ENCODE results near the gene SMAD9. TPM values are rescaled to one million over a fixed set of nuclear protein-coding genes. Genes with fewer than 3 reads are reported as not detected.

The SMAD9 gene
- total and polyA plus RNA-seq, 2 of the 4 experiments (the other 2 are of a cell fraction), result 3.2 to 4.8 TPM

- peaks cover 9% of the 10 kb centered on the region for H3K4me1 ChIP-seq (ENCODE audit: control insufficient read depth, insufficient read depth, low read length)
- in situ Hi-C loops (cut with MboI; ENCODE audit: low sequenced_read_pairs), result no loop called here
- H3K9me3 ChIP-seq (ENCODE audit: control insufficient read depth, insufficient read depth, low read length), result no peaks in the 10 kb centered on the region
- H4K20me1 ChIP-seq (ENCODE audit: insufficient read depth, low read length), result no peaks in the 10 kb centered on the region
- no peak overlapping the region for H3K4me3 ChIP-seq (ENCODE audit: insufficient read depth, low read depth, low read length)
- peaks cover 25 to 41% of the 10 kb centered on the region in 2 experiments for H3K79me1 ChIP-seq (ENCODE audit: low read depth in 1 of 2, low read length in 2 of 2)
- no TSS peak for BruUV-seq (replicated peaks)
- H2BK15ac ChIP-seq (ENCODE audit: low read depth, low read length), result no peak overlapping the region
- peaks cover 9% of the 10 kb centered on the region; the same call in 1 of the 2 replicates for H3K36me3 ChIP-seq (ENCODE audit: control insufficient read depth, insufficient read depth, low read length)
- H2AK5ac ChIP-seq (ENCODE audit: low read depth, low read length), result no peak overlapping the region
- H3K23ac ChIP-seq (ENCODE audit: low read depth, low read length), result no peak overlapping the region
- H4K8ac ChIP-seq (ENCODE audit: low read depth in 2 of 2, low read length in 2 of 2), result 0 out of 4 replicates have a peak overlapping the region, but pooled peaks of 1 of the 2 experiments have one; percentile 15
- ChIA-PET POLR2A (ENCODE audit: unreplicated experiment) (no interaction called here), CTCF (interaction anchor here (0.7 kb wide), 1 partner anchor 99 kb away, joined by 3 read pairs; no protein-coding TSS in a partner anchor)
- no peak for DNase-seq
- no peak overlapping the region for H3K27ac ChIP-seq (ENCODE audit: insufficient read depth, low read length)
- H2AK9ac ChIP-seq (replicated peaks; ENCODE audit: low read depth, low read length, poor library complexity), result no peak overlapping the region
- no peak overlapping the region for H3K9ac ChIP-seq (ENCODE audit: low read depth, low read length)
- intact Hi-C loops (cut with micrococcal nuclease), result loop anchor here (5.0 kb wide), 1 partner anchor 34 kb away; no protein-coding TSS in a partner anchor
- H2BK20ac ChIP-seq (ENCODE audit: low read depth, low read length), result no peak overlapping the region
- H3K14ac ChIP-seq (replicated peaks; ENCODE audit: low read depth, low read length), result 0 out of 2 replicates have a peak overlapping the region, but pooled peaks have one; percentile 14
- H3K9me1 ChIP-seq (ENCODE audit: insufficient read depth, low read length), result peaks cover 13% of the 10 kb centered on the region
- no peaks in the 10 kb centered on the region for H3K27me3 ChIP-seq (ENCODE audit: control insufficient read depth, insufficient read depth, low read length)
- no peak for TF ChIP-seq FOS (IDR thresholded peaks at IDR 0.05; ENCODE audit: low read depth, low read length)
- TF ChIP-seq NFE2L2 (IDR thresholded peaks at IDR 0.05; ENCODE audit: low read depth, low read length), result no peak
- TF ChIP-seq SMC3 (IDR thresholded peaks at IDR 0.05; ENCODE audit: low read depth, low read length), result no peak
- TF ChIP-seq MAZ (IDR thresholded peaks at IDR 0.05; ENCODE audit: borderline replicate concordance, low read depth, low read length), result no peak
- no peak for TF ChIP-seq CTCF (conservative IDR thresholded peaks at IDR 0.05; ENCODE audit: low read depth, low read length)
- no peak for TF ChIP-seq RAD21 (IDR thresholded peaks at IDR 0.05; ENCODE audit: low read length)
- no peak for TF ChIP-seq CEBPB (IDR thresholded peaks at IDR 0.05; ENCODE audit: low read depth, low read length)
- no peak for TF ChIP-seq POLR2A (IDR thresholded peaks at IDR 0.05; ENCODE audit: low read depth, low read length)
- TF ChIP-seq ELK1 (IDR thresholded peaks at IDR 0.05; ENCODE audit: borderline replicate concordance, low read depth, low read length), result no peak
- no peak for TF ChIP-seq RCOR1 (IDR thresholded peaks at IDR 0.05; ENCODE audit: insufficient replicate concordance, low read length)
- no peak for TF ChIP-seq CHD1 (IDR thresholded peaks at IDR 0.05; ENCODE audit: low read depth, low read length)
- no peak for TF ChIP-seq MXI1 (IDR thresholded peaks at IDR 0.05; ENCODE audit: borderline replicate concordance, low read depth, low read length)
- no peak for TF ChIP-seq MAFK (IDR thresholded peaks at IDR 0.05; ENCODE audit: low read depth, low read length)
- no peak for TF ChIP-seq RFX5 (IDR thresholded peaks at IDR 0.05; ENCODE audit: low read depth, low read length)
- WGBS, 2 experiments (ENCODE audit: extremely low coverage in 2 of 2, insufficient read length in 1 of 2), result no CpG with 5 or more reads among the region's 6 CpGs
- no peak overlapping the region for H4K91ac ChIP-seq (ENCODE audit: insufficient read depth, low read depth, low read length)
- H3K4me2 ChIP-seq (ENCODE audit: low read depth, low read length), result no peak overlapping the region
- no peak overlapping the region for H3K18ac ChIP-seq (ENCODE audit: low read depth, low read length)
- dilution Hi-C loops (cut with HindIII; ENCODE audit: low sequenced_read_pairs, unreplicated experiment), result no loop called here
- peak; percentile 17; the same call in 1 of the 2 replicates for ATAC-seq (ENCODE audit: low read depth)
- H4K5ac ChIP-seq (ENCODE audit: low read depth, low read length), result no peak overlapping the region
- H2AFZ ChIP-seq (replicated peaks; ENCODE audit: low read length, poor library complexity), result no peak overlapping the region
- no peak overlapping the region for H2BK120ac ChIP-seq (ENCODE audit: low read depth, low read length)
- no peak overlapping the region for H3K56ac ChIP-seq (ENCODE audit: extremely low read depth, insufficient read depth, low read length)
- no peak overlapping the region for H2BK5ac ChIP-seq (ENCODE audit: low read depth, low read length, poor library complexity, severe bottlenecking)
- no peak overlapping the region for H3K4ac ChIP-seq (ENCODE audit: low read depth, low read length)
These were observed 37.1 kb downstream of the SMAD9 start for GRCh38 chr13:36882829-36883390.
